Smooth muscle cell (in vitro differentiated cells): Measurements from ENCODE around the gene CDC45. TPM values are rescaled to one million over a fixed set of nuclear protein-coding genes. Genes with fewer than 3 reads are reported as not detected.

ENCODE experiments used
- DNase-seq: peaks from one replicate; lab custom pipeline; 2025; ENCODE audit not compliant: unreplicated experiment; lab: John Stamatoyannopoulos, UW
- H2AFZ ChIP-seq: fragments of 200-600 bp; sonication (generic); 2 replicates; pipeline ENCODE4 v1.6.0; 2016; ENCODE audit warnings: antibody characterized with exemption, low read depth, mild to moderate bottlenecking
- H3F3A ChIP-seq: fragments of 200-600 bp; sonication (generic); 2 replicates; pipeline ENCODE4 v1.6.0; 2017; ENCODE audit warnings: antibody characterized with exemption, low read depth
- H3K27ac ChIP-seq: fragments of 200-600 bp; sonication (generic); 2 replicates; pipeline ENCODE4 v1.5.1; 2016; ENCODE audit warnings: low read depth, mild to moderate bottlenecking
- H3K27me3 ChIP-seq: fragments of 200-600 bp; sonication (generic); 2 replicates; pipeline ENCODE4 v1.6.1; 2016; ENCODE audit warnings: low read depth, mild to moderate bottlenecking
- H3K36me3 ChIP-seq: fragments of 200-600 bp; sonication (generic); 2 replicates; pipeline ENCODE4 v1.5.1; 2016; ENCODE audit warnings: low read depth
- H3K4me1 ChIP-seq: fragments of 200-600 bp; sonication (generic); 2 replicates; pipeline ENCODE4 v1.5.1; 2016; ENCODE audit warnings: low read depth
- H3K4me2 ChIP-seq: fragments of 200-600 bp; sonication (generic); 2 replicates; pipeline ENCODE4 v1.6.0; 2016; ENCODE audit warnings: mild to moderate bottlenecking
- H3K4me3 ChIP-seq: fragments of 200-600 bp; sonication (generic); 2 replicates; pipeline ENCODE4 v1.5.1; 2016; ENCODE audit warnings: mild to moderate bottlenecking
- H3K79me2 ChIP-seq: fragments of 200-600 bp; sonication (generic); 2 replicates; pipeline ENCODE4 v1.6.0; 2016; ENCODE audit warnings: low read depth, mild to moderate bottlenecking
- H3K9ac ChIP-seq: fragments of 200-600 bp; sonication (generic); 2 replicates; pipeline ENCODE4 v1.6.0; 2016; ENCODE audit warnings: low read depth
- H3K9me3 ChIP-seq: fragments of 200-600 bp; sonication (generic); replicated peaks from 2 replicates; pipeline ENCODE4 v1.5.1; 2016; ENCODE audit warnings: low read depth
- H4K20me1 ChIP-seq: fragments of 200-600 bp; sonication (generic); 2 replicates; pipeline ENCODE4 v1.6.0; 2016; ENCODE audit warnings: low read depth
- WGBS: methylation state at CpG from one replicate; pipeline ENCODE4 v1.1.7; 2016; ENCODE audit warnings: low lambda C conversion rate; 5-methylcytosine and 5-hydroxymethylcytosine counted together
- polyA plus RNA-seq: library from polyadenylated mRNA; unstranded; fragments of >200 nt; fragmentation: Nextera tagmentation; extraction: Ambion mirVana; gene quantifications from 2 replicates; pipeline ENCODE4 v1.2.1, GENCODE V29; 2016
- total RNA-seq: library from RNA; depleted of rRNA; stranded (reverse); fragments of >200 nt; gene quantifications from 2 replicates; pipeline ENCODE4 v1.2.3, GENCODE V29; 2014
- TF ChIP-seq, protein P1 (sequence below): fragments of 200-600 bp; sonication (generic); IDR thresholded peaks from 2 replicates; pipeline ENCODE4 v1.5.1; 2017; ENCODE audit warnings: borderline replicate concordance, mild to moderate bottlenecking, antibody characterized with exemption; ENCODE audit not compliant: insufficient read depth, poor library complexity, severe bottlenecking

Gene CDC45
- total and polyA plus RNA-seq, 2 experiments from 2014 or later: 9.3 to 13.7 TPM

DNA sequence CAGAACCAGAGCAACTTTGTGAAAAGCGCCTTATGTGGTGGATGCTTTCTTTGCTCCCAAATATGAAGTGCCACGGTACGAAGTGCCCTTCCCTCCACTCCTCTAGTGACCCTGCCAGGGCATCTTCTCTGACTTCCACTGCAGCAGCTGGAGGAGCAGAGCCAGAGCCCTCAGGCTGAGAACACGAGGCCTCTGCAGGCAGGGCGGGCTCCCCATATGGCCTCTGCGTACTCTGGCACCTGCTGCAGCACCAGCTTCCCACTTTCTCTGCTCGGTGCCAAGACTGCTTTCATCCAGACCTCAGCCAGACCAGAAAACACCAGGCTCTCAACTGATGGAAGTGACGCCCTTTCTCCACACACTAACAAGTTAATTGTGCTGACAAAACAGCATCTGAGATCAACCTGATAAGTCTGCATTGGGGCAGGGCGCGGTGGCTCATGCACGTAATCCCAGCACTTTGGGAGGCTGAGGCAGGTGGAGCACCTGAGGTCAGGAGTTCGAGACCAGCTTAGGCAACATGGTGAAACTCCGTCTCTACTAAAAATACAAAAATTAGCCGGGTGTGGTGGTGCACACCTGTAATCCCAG, 13.5 kb upstream of the CDC45 start:
- Histone ChIP-seq H3K27me3 (no peaks in the 10 kb centered on the region), H3K9ac (no peak overlapping the region), H4K20me1 (peaks cover 27% of the 10 kb centered on the region), H3K4me2 (no peak overlapping the region), H3K36me3 (no peaks in the 10 kb centered on the region), H3K27ac (no peak overlapping the region), H3F3A (no peaks in the 10 kb centered on the region), H2AFZ (no peak overlapping the region), H3K4me3 (no peak overlapping the region), H3K9me3 (no peaks in the 10 kb centered on the region), H3K79me2 (no peaks in the 10 kb centered on the region), H3K4me1 (no peaks in the 10 kb centered on the region)
- no peak for DNase-seq
- TF ChIP-seq, protein P1, sequence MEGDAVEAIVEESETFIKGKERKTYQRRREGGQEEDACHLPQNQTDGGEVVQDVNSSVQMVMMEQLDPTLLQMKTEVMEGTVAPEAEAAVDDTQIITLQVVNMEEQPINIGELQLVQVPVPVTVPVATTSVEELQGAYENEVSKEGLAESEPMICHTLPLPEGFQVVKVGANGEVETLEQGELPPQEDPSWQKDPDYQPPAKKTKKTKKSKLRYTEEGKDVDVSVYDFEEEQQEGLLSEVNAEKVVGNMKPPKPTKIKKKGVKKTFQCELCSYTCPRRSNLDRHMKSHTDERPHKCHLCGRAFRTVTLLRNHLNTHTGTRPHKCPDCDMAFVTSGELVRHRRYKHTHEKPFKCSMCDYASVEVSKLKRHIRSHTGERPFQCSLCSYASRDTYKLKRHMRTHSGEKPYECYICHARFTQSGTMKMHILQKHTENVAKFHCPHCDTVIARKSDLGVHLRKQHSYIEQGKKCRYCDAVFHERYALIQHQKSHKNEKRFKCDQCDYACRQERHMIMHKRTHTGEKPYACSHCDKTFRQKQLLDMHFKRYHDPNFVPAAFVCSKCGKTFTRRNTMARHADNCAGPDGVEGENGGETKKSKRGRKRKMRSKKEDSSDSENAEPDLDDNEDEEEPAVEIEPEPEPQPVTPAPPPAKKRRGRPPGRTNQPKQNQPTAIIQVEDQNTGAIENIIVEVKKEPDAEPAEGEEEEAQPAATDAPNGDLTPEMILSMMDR: no peak
- WGBS: 90% methylated on average over 14 of the region's 14 CpGs

DNA sequence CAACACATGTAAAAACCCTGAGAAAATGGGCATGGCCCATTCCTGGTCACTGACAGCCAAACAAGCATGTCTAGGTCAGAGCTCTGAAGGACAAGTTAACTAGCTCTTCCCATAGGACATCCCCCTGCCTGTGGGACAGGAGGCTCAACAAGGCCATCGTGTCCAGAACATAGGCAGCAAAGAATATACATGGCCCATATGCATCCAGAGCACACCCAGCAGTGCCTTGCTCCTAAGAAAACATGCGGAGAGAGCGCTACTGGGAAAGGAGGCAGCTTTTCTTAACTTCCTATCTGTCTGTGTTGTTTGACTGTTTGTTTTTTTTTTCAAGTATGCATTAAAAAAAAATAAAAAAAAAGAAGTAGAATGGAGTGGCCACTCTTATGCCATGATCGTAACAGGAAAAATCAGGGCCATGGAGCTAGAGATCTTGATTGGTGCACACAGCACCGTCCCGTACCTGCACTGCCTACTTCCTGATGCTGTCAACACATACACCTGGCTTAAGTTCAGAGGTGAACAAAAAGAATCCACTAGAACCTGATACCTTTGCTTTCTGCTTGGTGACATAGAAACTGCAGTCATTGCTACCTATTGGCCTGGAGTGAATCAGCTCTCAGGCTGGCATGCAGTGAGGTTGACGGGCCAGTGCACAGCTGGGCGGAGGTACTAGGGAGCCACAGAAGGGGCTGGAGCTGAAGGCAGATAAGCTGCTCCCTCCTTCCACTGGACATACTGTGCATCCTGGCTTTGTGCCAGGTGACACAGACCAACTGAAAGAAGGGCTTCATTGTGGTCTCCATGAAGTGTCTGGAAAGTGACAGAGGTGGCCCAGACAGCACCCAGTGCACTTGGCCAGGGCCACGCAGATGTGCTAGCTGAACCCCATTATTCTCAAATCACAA, 12.6 kb upstream of the CDC45 start:
- Histone ChIP-seq H3K36me3 (no peaks in the 10 kb centered on the region), H3K27me3 (no peaks in the 10 kb centered on the region), H3K27ac (no peak overlapping the region), H3K79me2 (no peaks in the 10 kb centered on the region), H3K4me3 (no peak overlapping the region), H3F3A (no peaks in the 10 kb centered on the region), H3K4me1 (no peaks in the 10 kb centered on the region), H4K20me1 (peaks cover 32% of the 10 kb centered on the region), H3K9ac (no peak overlapping the region), H2AFZ (no peak overlapping the region), H3K9me3 (no peaks in the 10 kb centered on the region), H3K4me2 (no peak overlapping the region)
- TF ChIP-seq, protein P1: no peak
- 97% methylated on average over 9 of the region's 9 CpGs for WGBS
- DNase-seq: no peak

DNA sequence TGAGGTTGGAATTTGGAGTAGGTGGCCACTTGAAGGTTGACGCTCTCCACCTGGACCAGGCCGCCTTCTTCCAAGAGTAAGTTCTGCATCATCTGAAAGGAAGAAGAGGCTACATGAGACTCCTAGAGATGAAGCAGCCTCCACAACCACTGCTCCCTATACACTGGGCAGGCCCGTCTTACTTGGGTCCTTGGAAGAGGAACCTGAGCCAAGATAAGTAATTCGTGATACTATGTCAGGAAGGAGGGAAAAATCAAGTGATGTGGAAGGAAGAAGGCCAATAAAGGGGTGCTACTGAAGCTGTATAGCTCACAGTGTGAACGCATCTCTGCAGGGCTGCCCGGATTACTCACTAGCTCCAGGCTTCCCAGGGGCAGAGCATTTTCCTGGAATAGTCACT, 11.8 kb upstream of the CDC45 start:
- WGBS: 98% methylated on average over 6 of the region's 6 CpGs
- H3K36me3 ChIP-seq: no peaks in the 10 kb centered on the region

More for the DNA sequence above, 11.8 kb upstream of the CDC45 start:
- TF ChIP-seq, protein P1: no peak
- H2AFZ ChIP-seq: no peak overlapping the region
- H3K9me3 ChIP-seq: no peaks in the 10 kb centered on the region
- H3K27me3 ChIP-seq: no peaks in the 10 kb centered on the region
- H3K4me3 ChIP-seq: no peak overlapping the region
- no peak for DNase-seq
- H3K4me1 ChIP-seq: no peaks in the 10 kb centered on the region
- H3K79me2 ChIP-seq: peaks cover 2% of the 10 kb centered on the region
- no peaks in the 10 kb centered on the region for H3F3A ChIP-seq
- no peak overlapping the region for H3K9ac ChIP-seq
- no peak overlapping the region for H3K4me2 ChIP-seq
- no peak overlapping the region for H3K27ac ChIP-seq
- peaks cover 39% of the 10 kb centered on the region for H4K20me1 ChIP-seq
